ENCODE measurements around the gene CDH12.

- TF ChIP-seq CTCF (IDR thresholded peaks at IDR 0.05; ENCODE audit: insufficient read depth, low read length) = no peak
- no peak for TF ChIP-seq POLR2AphosphoS5 (IDR thresholded peaks at IDR 0.05; ENCODE audit: low read depth)
- no peak for TF ChIP-seq SPI1 (IDR thresholded peaks at IDR 0.05; ENCODE audit: borderline replicate concordance, low read depth)
- TF ChIP-seq REST (IDR thresholded peaks at IDR 0.05; ENCODE audit: insufficient replicate concordance, low read depth) = no peak
- TF ChIP-seq GABPA (IDR thresholded peaks at IDR 0.05; ENCODE audit: low read depth) = no peak
Observed at GRCh38 chr5:22109315-22109714, 743.8 kb downstream of the CDH12 start.
